ENCODE data around the gene RPL10.

RPL10 gene

GRCh38 chrX:154362085-154362742 lies 36.0 kb upstream of the RPL10 start:
- DNase-seq (ENCODE audit: low read depth): no peak

- no peak for DNase-seq (ENCODE audit: low read depth)
Measured at GRCh38 chrX:154363706-154364439, 34.3 kb upstream of the RPL10 start.

DNA sequence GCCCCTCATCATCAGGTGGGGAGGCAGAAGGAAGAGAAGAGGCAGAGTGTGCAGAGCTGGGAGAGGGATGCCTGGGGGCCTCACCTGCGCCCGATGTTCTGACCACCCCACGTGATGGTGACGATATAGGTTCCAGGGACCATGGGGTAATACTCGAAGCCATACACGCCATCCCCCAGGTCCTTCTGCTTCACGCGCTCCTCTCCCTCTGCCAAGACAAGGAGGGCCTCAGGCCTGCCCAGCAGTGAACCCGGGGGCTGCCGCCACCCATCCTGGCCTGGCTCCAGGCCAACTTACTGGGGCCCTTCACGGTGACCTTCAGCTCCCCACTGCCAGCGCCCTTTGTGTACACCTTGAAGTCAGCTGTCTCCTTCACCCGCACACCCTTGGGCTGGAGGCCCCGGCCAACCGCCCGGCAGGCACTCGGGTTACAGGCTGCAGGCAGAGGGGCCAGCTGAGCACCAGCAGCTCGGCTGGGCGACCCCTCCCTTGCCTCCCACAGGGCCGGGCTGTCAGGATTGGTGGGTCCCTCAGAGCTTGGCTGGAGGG lies 33.1 kb upstream of the RPL10 start:
- DNase-seq (ENCODE audit: low read depth): no peak

DNA sequence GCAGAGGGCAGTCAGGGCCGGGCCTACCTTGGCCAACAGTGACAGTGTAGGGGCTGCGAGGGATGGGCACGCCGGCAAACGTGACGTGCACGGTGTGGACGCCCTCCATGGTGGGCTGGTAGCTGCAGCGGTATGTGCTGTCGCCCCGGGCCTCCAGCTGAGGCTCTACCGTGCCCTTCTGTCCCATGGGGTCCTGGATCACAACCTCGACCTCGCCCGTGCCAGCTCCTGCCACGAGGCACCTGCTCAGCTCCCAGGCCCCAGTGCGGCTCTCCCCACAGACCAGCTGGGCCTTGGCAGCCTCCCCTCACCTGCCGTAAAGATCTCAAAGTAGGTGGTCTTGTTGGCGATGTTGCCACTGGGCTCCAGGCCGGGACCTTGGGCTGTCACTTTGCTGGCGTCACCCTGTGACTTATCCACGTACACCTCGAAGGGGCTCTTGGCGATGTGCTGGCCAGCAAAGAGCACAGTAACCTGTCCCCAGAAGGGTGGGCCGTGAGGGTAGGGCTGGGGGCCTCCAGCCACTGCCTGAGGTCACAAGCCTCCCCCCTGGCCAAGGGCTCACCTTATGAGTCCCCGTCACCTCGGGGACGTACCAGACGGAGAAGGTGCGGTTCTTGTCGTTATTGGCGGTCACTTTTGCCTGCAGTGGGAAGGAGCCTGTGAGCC lies 32.0 kb upstream of the RPL10 start:
- no peak for DNase-seq (ENCODE audit: low read depth)

GRCh38 chrX:154366666-154367055 lies 31.5 kb upstream of the RPL10 start:
- DNase-seq (ENCODE audit: low read depth): no peak

GRCh38 chrX:154367474-154368308 lies 30.5 kb upstream of the RPL10 start:
- no peak for DNase-seq (ENCODE audit: low read depth)

DNA sequence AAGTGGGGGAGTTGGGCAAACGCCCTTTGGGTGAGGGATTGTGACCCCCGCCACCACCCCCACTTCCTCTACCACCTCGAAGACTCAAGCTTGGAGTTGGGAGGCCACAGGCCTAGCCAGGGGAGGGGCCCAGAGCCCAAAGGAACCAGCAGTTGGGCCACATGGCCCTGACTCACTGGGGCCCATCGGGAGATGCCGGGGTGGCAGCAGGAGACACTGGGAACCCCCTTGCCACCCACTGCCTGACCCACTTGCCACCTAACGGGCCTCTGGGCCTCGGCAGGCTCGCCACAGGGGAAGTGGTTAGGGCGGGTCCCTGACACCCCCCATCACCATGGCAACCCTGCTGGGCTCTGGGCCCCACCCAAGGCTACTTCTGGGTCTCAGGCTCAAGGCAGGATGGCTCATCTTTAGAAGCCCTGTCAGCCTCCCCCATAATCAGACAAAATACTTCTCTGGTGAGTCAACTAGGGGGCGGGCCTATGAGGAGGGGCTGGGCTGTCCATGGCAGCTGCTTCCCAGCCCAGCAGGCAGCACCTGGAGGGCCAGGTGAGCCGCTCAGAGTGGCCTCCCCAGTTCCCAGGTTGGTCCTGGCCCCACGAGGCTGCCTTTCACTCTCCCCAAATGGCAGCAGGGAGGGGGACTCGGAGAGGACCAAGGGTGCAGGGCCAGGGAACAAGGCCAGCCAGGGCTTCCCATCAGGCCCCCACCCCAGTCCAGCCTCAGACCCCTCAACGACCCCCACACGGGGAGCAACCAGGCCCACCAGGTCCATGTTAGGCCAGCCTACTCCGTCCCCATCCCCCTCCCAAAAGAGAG lies 29.3 kb upstream of the RPL10 start:
- DNase-seq (ENCODE audit: low read depth): peak; percentile 69

DNA sequence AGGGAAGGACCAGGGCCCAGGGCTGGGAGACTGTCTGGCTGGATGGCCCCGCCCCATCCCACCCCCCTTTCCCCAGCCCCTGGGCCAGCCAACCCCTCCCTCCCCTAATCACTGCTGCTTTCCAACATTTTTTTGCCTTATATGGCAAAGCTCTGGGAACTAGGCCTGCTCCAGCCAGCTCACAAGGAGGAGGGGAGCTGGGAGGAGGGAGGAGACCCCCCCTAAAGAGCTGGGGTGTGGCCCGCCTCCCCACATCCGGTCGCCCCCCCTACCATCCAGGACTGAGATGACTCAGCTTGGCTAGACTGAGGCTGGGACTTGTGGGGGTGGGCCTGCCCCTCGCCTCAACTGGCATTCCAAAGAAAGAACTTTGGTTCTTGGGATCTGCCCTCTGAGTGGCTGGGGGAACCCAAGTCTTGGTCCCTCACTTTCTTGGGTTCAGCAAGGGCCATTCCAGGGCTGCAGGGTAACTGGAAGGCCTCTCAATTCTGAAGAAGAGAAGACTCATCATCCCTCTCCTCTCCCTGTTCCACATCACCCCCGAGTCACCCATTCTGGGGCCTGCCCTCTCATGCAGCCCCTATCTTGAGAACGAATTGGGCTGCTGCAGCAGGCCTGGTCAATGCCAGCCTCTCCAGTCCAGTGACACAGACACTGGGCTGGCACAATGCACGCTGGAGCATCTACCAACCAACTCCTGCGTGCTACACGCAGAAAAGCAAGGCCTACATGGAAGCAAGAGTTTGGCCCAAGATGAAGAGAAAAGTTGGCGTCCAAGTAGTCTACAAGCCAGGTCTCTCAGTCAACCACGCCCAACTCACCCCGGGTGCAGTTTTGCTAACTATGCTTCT lies 28.5 kb upstream of the RPL10 start:
- no peak for DNase-seq (ENCODE audit: low read depth)

DNA sequence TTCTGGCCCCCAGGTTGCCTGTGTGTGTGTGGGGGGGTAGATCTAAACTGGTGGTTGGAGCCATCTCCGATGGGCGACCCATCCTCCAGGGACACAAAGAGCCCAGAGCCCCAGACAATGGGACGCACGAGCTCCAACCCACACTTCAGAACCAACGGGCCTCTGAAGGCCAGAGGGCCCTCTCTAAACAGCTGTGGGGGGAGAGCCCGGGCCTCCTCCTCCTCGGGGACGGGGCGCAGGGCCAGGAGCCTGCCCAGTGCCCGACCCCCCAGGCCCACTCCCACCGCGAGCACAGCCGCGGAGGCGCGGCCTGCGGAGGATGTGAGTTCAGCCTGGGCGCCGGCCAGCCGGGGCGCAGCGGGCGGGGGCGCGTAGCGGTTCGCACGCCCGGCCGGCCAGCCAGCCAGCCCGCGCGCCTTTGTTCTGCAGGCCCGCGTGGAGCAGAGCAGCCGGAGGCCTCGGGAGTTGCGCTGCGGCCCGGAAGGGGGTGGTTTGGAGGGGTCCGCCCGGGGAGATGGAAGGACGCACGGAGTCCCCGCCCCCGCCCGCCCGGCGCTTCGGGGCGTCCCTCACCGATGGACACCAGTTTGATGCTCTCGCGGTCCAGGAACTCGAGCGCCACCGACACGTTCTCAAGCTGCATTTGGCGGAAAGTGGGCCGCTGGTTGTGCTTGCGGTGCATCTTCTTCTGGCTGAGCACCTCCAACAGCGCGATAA lies 27.7 kb upstream of the RPL10 start:
- DNase-seq (ENCODE audit: low read depth): no peak

- DNase-seq (ENCODE audit: low read depth): peak; percentile 74
Measured at GRCh38 chrX:154371017-154371788, 27.0 kb upstream of the RPL10 start.

- no peak for DNase-seq (ENCODE audit: low read depth)
Measured at GRCh38 chrX:154371789-154372300, 26.3 kb upstream of the RPL10 start.

GRCh38 chrX:154372612-154373022 lies 25.6 kb upstream of the RPL10 start:
- DNase-seq (ENCODE audit: low read depth): no peak

- no peak for DNase-seq (ENCODE audit: low read depth)
Measured at GRCh38 chrX:154373340-154374306, 24.6 kb upstream of the RPL10 start.

- DNase-seq (ENCODE audit: low read depth): no peak
Measured at GRCh38 chrX:154374313-154375155, 23.6 kb upstream of the RPL10 start, which contains the start of gene FLNA. Gene FLNA, minus strand, starts transcription at chrX:154374634. Its CDS starts 3,389 bp downstream, at chrX:154371245.

DNA sequence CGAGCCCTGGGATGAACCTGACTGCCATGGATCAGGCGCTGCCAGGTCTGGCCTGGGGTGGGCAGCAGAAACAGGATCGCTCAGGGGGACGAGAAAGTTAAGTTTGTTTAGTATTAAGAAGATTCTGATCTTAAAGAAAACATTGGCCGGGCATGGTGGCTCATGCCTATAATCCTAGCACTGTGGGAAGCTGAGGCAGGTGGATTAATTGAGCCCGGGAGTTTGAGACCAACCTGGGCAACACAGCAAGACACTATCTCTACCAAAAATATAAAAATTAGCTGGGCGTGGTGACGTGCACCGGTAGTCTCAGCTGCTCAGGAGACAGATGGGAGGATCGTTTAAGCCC lies 23.0 kb upstream of the RPL10 start:
- no peak for DNase-seq (ENCODE audit: low read depth)

DNA sequence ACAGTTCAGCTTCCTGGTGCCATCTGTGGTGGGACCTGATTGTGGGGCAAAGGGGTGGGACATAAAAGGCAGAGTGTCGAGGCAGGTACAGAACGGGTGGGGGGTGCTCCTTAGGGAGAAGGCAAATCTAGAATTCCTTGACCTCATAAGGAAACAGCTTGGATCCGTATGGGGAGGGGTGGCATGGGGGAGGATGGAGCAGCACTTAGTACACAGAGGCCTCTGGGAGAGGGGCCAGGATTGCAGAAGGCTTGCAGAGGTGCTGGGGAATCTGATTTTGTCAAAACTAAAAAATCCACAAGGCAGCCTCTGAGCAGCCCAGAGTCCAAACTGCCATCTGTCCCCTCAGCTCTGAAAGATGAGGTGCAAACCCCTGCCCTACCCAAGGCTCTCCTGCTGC lies 21.4 kb upstream of the RPL10 start:
- DNase-seq (ENCODE audit: low read depth): no peak

All from stimulated activated CD8-positive, alpha-beta memory T cell treated with anti-CD3 and anti-CD28 coated beads, Interleukin-15, amount 100 ng/mL, for 24 hours (primary cell).